Osteoblast (primary cell): ENCODE results near the gene DECR2. TPM values are rescaled to one million over a fixed set of nuclear protein-coding genes. Genes with fewer than 3 reads are reported as not detected.

Experiments
- DNase-seq: peaks from one replicate; pipeline ENCODE4 v3.0.0; 2011; ENCODE audit warnings: low spot score, mixed read lengths; ENCODE audit not compliant: insufficient read length; ENCODE audit errors: missing footprints
- H2AFZ ChIP-seq: 2 replicates; pipeline ENCODE4 v1.6.0; 2011; ENCODE audit warnings: mild to moderate bottlenecking, low read length
- H3K27ac ChIP-seq: 2 replicates; pipeline ENCODE4 v1.5.1; 2011; ENCODE audit warnings: mild to moderate bottlenecking, low read depth, low read length, moderate library complexity
- H3K27me3 ChIP-seq: 2 replicates; pipeline ENCODE4 v1.6.0; 2012; ENCODE audit warnings: mild to moderate bottlenecking, control low read depth, inconsistent platforms, low read length, moderate library complexity; ENCODE audit not compliant: insufficient read depth
- H3K36me3 ChIP-seq: 2 replicates; pipeline ENCODE4 v1.5.1; 2011; ENCODE audit warnings: mild to moderate bottlenecking, low read length, control low read depth, moderate library complexity; ENCODE audit not compliant: insufficient read depth
- H3K4me1 ChIP-seq: 2 replicates; pipeline ENCODE4 v1.5.1; 2011; ENCODE audit warnings: mild to moderate bottlenecking, low read length, control low read depth, moderate library complexity; ENCODE audit not compliant: insufficient read depth
- H3K4me2 ChIP-seq: 2 replicates; pipeline ENCODE4 v1.6.0; 2011; ENCODE audit warnings: mild to moderate bottlenecking, low read length; ENCODE audit not compliant: insufficient read depth
- H3K4me3 ChIP-seq: fragments of 200-600 bp; sonication (generic); 3 replicates; pipeline ENCODE4 v1.5.1; 2012; ENCODE audit warnings: mild to moderate bottlenecking, low read length, inconsistent platforms; ENCODE audit not compliant: insufficient read depth
- H3K79me2 ChIP-seq: 2 replicates; pipeline ENCODE4 v1.6.0; 2012; ENCODE audit warnings: mild to moderate bottlenecking, low read length, control low read depth, inconsistent platforms; ENCODE audit not compliant: insufficient read depth
- H3K9me3 ChIP-seq: 2 replicates; pipeline ENCODE4 v1.5.1; 2011; ENCODE audit warnings: low read depth, low read length, control low read depth
- H4K20me1 ChIP-seq: 2 replicates; pipeline ENCODE4 v1.6.0; 2012; ENCODE audit warnings: mild to moderate bottlenecking, low read length, control low read depth; ENCODE audit not compliant: insufficient read depth
- total RNA-seq: library from RNA; depleted of rRNA; stranded (reverse); fragments of >200 nt; gene quantifications from 2 replicates; pipeline ENCODE4 v1.2.3, GENCODE V29; 2012
- TF ChIP-seq, protein P1 (sequence below): IDR thresholded peaks from 2 replicates; pipeline ENCODE4 v1.5.1; 2011; ENCODE audit warnings: mild to moderate bottlenecking, low read depth, low read length, moderate library complexity; ENCODE audit errors: extremely low read depth

The DECR2 gene
- total RNA-seq, 1 donor: 18.1 TPM

- DNase-seq: peak; percentile 92
- no peak overlapping the region for H3K4me3 ChIP-seq
- no peak overlapping the region for H2AFZ ChIP-seq
- peaks cover 21% of the 10 kb centered on the region for H3K36me3 ChIP-seq
- H3K27ac ChIP-seq: no peak overlapping the region
- no peak overlapping the region for H3K4me2 ChIP-seq
- TF ChIP-seq, protein P1, sequence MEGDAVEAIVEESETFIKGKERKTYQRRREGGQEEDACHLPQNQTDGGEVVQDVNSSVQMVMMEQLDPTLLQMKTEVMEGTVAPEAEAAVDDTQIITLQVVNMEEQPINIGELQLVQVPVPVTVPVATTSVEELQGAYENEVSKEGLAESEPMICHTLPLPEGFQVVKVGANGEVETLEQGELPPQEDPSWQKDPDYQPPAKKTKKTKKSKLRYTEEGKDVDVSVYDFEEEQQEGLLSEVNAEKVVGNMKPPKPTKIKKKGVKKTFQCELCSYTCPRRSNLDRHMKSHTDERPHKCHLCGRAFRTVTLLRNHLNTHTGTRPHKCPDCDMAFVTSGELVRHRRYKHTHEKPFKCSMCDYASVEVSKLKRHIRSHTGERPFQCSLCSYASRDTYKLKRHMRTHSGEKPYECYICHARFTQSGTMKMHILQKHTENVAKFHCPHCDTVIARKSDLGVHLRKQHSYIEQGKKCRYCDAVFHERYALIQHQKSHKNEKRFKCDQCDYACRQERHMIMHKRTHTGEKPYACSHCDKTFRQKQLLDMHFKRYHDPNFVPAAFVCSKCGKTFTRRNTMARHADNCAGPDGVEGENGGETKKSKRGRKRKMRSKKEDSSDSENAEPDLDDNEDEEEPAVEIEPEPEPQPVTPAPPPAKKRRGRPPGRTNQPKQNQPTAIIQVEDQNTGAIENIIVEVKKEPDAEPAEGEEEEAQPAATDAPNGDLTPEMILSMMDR: no peak
- peaks cover 8% of the 10 kb centered on the region for H3K27me3 ChIP-seq
- no peaks in the 10 kb centered on the region for H3K79me2 ChIP-seq
- H3K9me3 ChIP-seq: no peaks in the 10 kb centered on the region
- H4K20me1 ChIP-seq: no peaks in the 10 kb centered on the region
- peaks cover 6% of the 10 kb centered on the region for H3K4me1 ChIP-seq
Measured at GRCh38 chr16:364595-365491, 36.8 kb upstream of the DECR2 start.

GRCh38 chr16:366476-366875 lies 35.2 kb upstream of the DECR2 start:
- Histone ChIP-seq H2AFZ (no peak overlapping the region), H3K79me2 (no peaks in the 10 kb centered on the region), H3K4me2 (no peak overlapping the region), H3K9me3 (no peaks in the 10 kb centered on the region), H3K27me3 (peaks cover 8% of the 10 kb centered on the region), H3K36me3 (peaks cover 22% of the 10 kb centered on the region), H3K4me3 (no peak overlapping the region), H4K20me1 (no peaks in the 10 kb centered on the region), H3K4me1 (peaks cover 7% of the 10 kb centered on the region), H3K27ac (no peak overlapping the region)
- DNase-seq: no peak
- TF ChIP-seq, protein P1: no peak

GRCh38 chr16:367333-367903 lies 34.3 kb upstream of the DECR2 start:
- DNase-seq: no peak
- Histone ChIP-seq H4K20me1 (no peaks in the 10 kb centered on the region), H3K79me2 (no peaks in the 10 kb centered on the region), H3K9me3 (no peaks in the 10 kb centered on the region), H3K4me2 (no peak overlapping the region), H3K4me3 (no peak overlapping the region), H3K4me1 (peaks cover 7% of the 10 kb centered on the region), H2AFZ (no peak overlapping the region), H3K36me3 (peaks cover 26% of the 10 kb centered on the region), H3K27ac (no peak overlapping the region), H3K27me3 (peaks cover 8% of the 10 kb centered on the region)
- TF ChIP-seq, protein P1: no peak
